OCI-LY7 (cell line): ENCODE data around the gene FHOD3. TPM values are rescaled to one million over a fixed set of nuclear protein-coding genes. Genes with fewer than 3 reads are reported as not detected.

Experiments
- BruUV-seq: library from RNA; stranded (reverse); fragments of 400-500 nt; replicated peaks from 2 replicates; lab custom pipeline; 2021; lab: Mats Ljungman, UMichigan
- CTCF ChIA-PET: fragments of 300-600 bp; sonication (Branson Sonifier 250); formaldehyde crosslinking; loops from one replicate; lab custom pipeline; 2022; ENCODE audit warnings: antibody characterized with exemption; ENCODE audit not compliant: unreplicated experiment; lab: Charles Lee
- POLR2A ChIA-PET: fragments of 300-600 bp; sonication (Branson Sonifier 250); formaldehyde crosslinking; loops from one replicate; lab custom pipeline; 2022; ENCODE audit warnings: antibody characterized with exemption; lab: Charles Lee
- DNase-seq: peaks from one replicate; pipeline ENCODE4 v3.0.0-alpha.2; 2015; ENCODE audit warnings: low spot score
- H2AFZ ChIP-seq: fragments of 200-600 bp; sonication (generic), shearing (Covaris generic); 2 replicates; pipeline ENCODE4 v1.6.1; 2014; ENCODE audit warnings: mild to moderate bottlenecking, antibody characterized with exemption, low read length, moderate library complexity
- H3K27ac ChIP-seq: fragments of 200-600 bp; sonication (generic); 2 replicates; pipeline ENCODE4 v1.5.1; 2014; ENCODE audit warnings: mixed run types, low read depth, mild to moderate bottlenecking, moderate library complexity, low read length, inconsistent platforms; ENCODE audit not compliant: poor library complexity, severe bottlenecking
- H3K36me3 ChIP-seq: fragments of 200-600 bp; sonication (generic); 2 replicates; pipeline ENCODE4 v1.6.1; 2014; ENCODE audit warnings: mild to moderate bottlenecking, antibody characterized with exemption, low read length, moderate library complexity, mixed read lengths; ENCODE audit not compliant: insufficient read depth
- H3K4me1 ChIP-seq: fragments of 200-600 bp; sonication (generic); 2 replicates; pipeline ENCODE4 v1.5.1; 2014; ENCODE audit warnings: mild to moderate bottlenecking, low read length; ENCODE audit not compliant: insufficient read depth, poor library complexity, severe bottlenecking
- H3K4me2 ChIP-seq: fragments of 200-600 bp; sonication (generic); 2 replicates; pipeline ENCODE4 v1.6.1; 2014; ENCODE audit warnings: mild to moderate bottlenecking, low read length
- H3K4me3 ChIP-seq: fragments of 200-600 bp; sonication (generic); 2 replicates; pipeline ENCODE4 v1.5.1; 2014; ENCODE audit warnings: mild to moderate bottlenecking, low read depth, low read length; ENCODE audit not compliant: poor library complexity, severe bottlenecking
- H3K79me2 ChIP-seq: fragments of 200-600 bp; sonication (generic); 2 replicates; pipeline ENCODE4 v1.6.1; 2016; ENCODE audit warnings: low read depth, mild to moderate bottlenecking, low read length, moderate library complexity, mixed read lengths; ENCODE audit not compliant: insufficient read depth
- H3K9me2 ChIP-seq: fragments of 200-600 bp; sonication (generic); 2 replicates; pipeline ENCODE4 v1.6.1; 2016; ENCODE audit warnings: mild to moderate bottlenecking, low read length, mixed read lengths; ENCODE audit not compliant: insufficient read depth
- H3K9me3 ChIP-seq: fragments of 200-600 bp; sonication (generic); 2 replicates; pipeline ENCODE4 v1.6.1; 2014; ENCODE audit warnings: mild to moderate bottlenecking, mixed run types, low read length, mixed read lengths
- H4K20me1 ChIP-seq: fragments of 200-600 bp; sonication (generic); 2 replicates; pipeline ENCODE4 v1.6.1; 2014; ENCODE audit warnings: mild to moderate bottlenecking, antibody characterized with exemption, low read length, moderate library complexity, mixed read lengths; ENCODE audit not compliant: insufficient read depth
- EZH2phosphoT487 ChIP-seq: fragments of 200-600 bp; sonication (generic); IDR thresholded peaks from 2 replicates; pipeline ENCODE4 v1.6.1; 2018; ENCODE audit warnings: low read depth, borderline replicate concordance, mild to moderate bottlenecking, mixed run types, antibody characterized with exemption, low read length, moderate library complexity, mixed read lengths
- intact Hi-C: fragments of 100-400 bp; cut with micrococcal nuclease; formaldehyde crosslinking; loops from one replicate; pipeline ENCODE4 v1.10.0; 2022; ENCODE audit not compliant: unreplicated experiment
- total RNA-seq, 2 experiments: library from RNA; depleted of rRNA in 1 of 2; stranded (reverse); fragments of >200 nt in 1 of 2; shearing (Covaris generic) in 1 of 2; gene quantifications; 2 replicates each; pipeline ENCODE4 v1.2.3, GENCODE V29; 2014 to 2022
- TF ChIP-seq, protein P1 (sequence below): fragments of 200-600 bp; sonication (generic); conservative IDR thresholded peaks from 2 replicates; pipeline ENCODE4 v1.5.1; 2014; ENCODE audit warnings: mild to moderate bottlenecking, antibody characterized with exemption, low read length, moderate library complexity, mixed read lengths

The FHOD3 gene
- total RNA-seq, 2 experiments from 2014 or later, result 0.06 to 2.4 TPM

- H3K4me2 ChIP-seq, result no peak overlapping the region
- H3K4me1 ChIP-seq, result peaks cover 4% of the 10 kb centered on the region
- DNase-seq, result no peak
- H3K4me3 ChIP-seq, result no peak overlapping the region
- H3K36me3 ChIP-seq, result no peaks in the 10 kb centered on the region
- no peaks in the 10 kb centered on the region for H3K79me2 ChIP-seq
- TF ChIP-seq EZH2phosphoT487, result no peak
- TF ChIP-seq, protein P1, sequence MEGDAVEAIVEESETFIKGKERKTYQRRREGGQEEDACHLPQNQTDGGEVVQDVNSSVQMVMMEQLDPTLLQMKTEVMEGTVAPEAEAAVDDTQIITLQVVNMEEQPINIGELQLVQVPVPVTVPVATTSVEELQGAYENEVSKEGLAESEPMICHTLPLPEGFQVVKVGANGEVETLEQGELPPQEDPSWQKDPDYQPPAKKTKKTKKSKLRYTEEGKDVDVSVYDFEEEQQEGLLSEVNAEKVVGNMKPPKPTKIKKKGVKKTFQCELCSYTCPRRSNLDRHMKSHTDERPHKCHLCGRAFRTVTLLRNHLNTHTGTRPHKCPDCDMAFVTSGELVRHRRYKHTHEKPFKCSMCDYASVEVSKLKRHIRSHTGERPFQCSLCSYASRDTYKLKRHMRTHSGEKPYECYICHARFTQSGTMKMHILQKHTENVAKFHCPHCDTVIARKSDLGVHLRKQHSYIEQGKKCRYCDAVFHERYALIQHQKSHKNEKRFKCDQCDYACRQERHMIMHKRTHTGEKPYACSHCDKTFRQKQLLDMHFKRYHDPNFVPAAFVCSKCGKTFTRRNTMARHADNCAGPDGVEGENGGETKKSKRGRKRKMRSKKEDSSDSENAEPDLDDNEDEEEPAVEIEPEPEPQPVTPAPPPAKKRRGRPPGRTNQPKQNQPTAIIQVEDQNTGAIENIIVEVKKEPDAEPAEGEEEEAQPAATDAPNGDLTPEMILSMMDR, result no peak
- H4K20me1 ChIP-seq, result no peaks in the 10 kb centered on the region
- H3K27ac ChIP-seq, result no peak overlapping the region
- ChIA-PET POLR2A (no interaction called here), CTCF (no interaction called here)
- H2AFZ ChIP-seq, result no peak overlapping the region
- H3K9me2 ChIP-seq, result no peaks in the 10 kb centered on the region
- no peaks in the 10 kb centered on the region for H3K9me3 ChIP-seq
- intact Hi-C loops, result no loop called here
- BruUV-seq, result no TSS peak
Measured at GRCh38 chr18:36724169-36724568, 426.7 kb downstream of the FHOD3 start.

DNA sequence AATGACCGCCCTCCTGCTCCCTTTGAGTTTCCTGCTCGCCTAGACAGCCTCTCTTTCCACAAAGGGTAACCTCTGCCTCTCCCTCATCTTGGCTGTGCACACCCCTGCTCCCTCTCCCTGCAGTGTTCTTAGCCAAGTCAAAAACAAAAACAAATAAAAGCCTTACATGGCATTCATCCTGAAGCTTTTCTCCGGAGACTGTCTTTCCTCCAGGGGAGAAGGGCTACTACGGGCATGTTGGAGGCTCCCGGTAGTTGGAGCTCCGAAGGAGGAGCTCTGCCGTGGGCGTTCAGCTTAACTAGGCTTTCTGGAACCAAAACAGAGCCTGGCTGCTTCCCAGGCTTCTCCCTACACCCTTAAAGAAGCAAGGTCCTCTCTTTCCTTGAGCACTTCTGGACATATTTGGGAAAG is 427.1 kb downstream of the FHOD3 start:
- POLR2A ChIA-PET, result no interaction called here
- no peaks in the 10 kb centered on the region for H3K9me2 ChIP-seq

DNA sequence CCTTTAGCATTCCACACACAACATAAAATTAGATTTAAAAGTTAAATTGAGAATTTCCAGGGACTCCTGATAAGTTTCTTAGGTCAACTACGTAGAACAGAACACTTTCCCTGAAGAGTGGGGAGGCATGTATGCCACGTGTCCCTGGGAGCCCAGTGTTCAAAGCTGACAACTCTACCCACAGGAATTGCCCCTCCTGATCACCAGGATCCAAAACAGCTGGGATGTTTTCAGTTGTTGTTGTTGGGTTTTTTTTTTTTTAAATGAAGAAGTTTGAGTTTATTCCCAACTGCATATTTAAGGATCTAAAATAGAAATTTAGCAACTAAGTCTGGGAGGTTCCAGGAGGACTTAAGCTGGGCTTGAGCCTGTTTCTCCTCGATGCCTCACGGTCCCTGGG is 430.8 kb downstream of the FHOD3 start:
- DNase-seq, result no peak
- Histone ChIP-seq H3K9me3 (no peaks in the 10 kb centered on the region), H3K4me2 (no peak overlapping the region), H3K27ac (no peak overlapping the region), H3K36me3 (no peaks in the 10 kb centered on the region), H2AFZ (no peak overlapping the region), H3K9me2 (no peaks in the 10 kb centered on the region), H3K79me2 (no peaks in the 10 kb centered on the region), H3K4me1 (peaks cover 6% of the 10 kb centered on the region), H3K4me3 (no peak overlapping the region), H4K20me1 (no peaks in the 10 kb centered on the region)
- CTCF ChIA-PET, result no interaction called here
- intact Hi-C loops, result no loop called here
- POLR2A ChIA-PET, result interaction anchor here (0.6 to 2.1 kb wide), 3 partner anchors 8 to 17 kb away, joined by 3 to 11 read pairs (median 3); no protein-coding TSS in a partner anchor
- no TSS peak for BruUV-seq
- TF ChIP-seq, protein P1, result no peak
- no peak for TF ChIP-seq EZH2phosphoT487

More for the DNA sequence above, 427.1 kb downstream of the FHOD3 start:
- Histone ChIP-seq H3K36me3 (no peaks in the 10 kb centered on the region), H3K27ac (no peak overlapping the region), H3K79me2 (no peaks in the 10 kb centered on the region), H4K20me1 (no peaks in the 10 kb centered on the region), H3K4me2 (no peak overlapping the region), H3K4me3 (no peak overlapping the region), H3K9me3 (no peaks in the 10 kb centered on the region), H2AFZ (no peak overlapping the region), H3K4me1 (peaks cover 6% of the 10 kb centered on the region)
- no peak for DNase-seq
- intact Hi-C loops, result no loop called here
- CTCF ChIA-PET, result no interaction called here
- no TSS peak for BruUV-seq
- TF ChIP-seq, protein P1, result no peak
- no peak for TF ChIP-seq EZH2phosphoT487
